ENCODE data around the gene LAMTOR2.

The LAMTOR2 gene

GRCh38 chr1:156104861-156105832 lies 50.6 kb downstream of the LAMTOR2 start:
- in situ Hi-C loops (cut with HindIII; ENCODE audit: low sequenced_read_pairs) = no loop called here
- no peak for DNase-seq (ENCODE audit: low read depth, low spot score)
- H3K4me3 ChIP-seq (ENCODE audit: low read depth, low read length) = no peak overlapping the region
- TF ChIP-seq CTCF (IDR thresholded peaks at IDR 0.05; ENCODE audit: low read depth, low read length) = no peak

GRCh38 chr1:156106624-156107488 lies 52.3 kb downstream of the LAMTOR2 start:
- no peak overlapping the region for H3K4me3 ChIP-seq (ENCODE audit: low read depth, low read length)
- no peak for TF ChIP-seq CTCF (IDR thresholded peaks at IDR 0.05; ENCODE audit: low read depth, low read length)
- DNase-seq (ENCODE audit: low read depth, low spot score) = no peak
- in situ Hi-C loops (cut with HindIII; ENCODE audit: low sequenced_read_pairs) = no loop called here

- in situ Hi-C loops (cut with HindIII; ENCODE audit: low sequenced_read_pairs) = no loop called here
Measured at GRCh38 chr1:156108057-156108456, 53.5 kb downstream of the LAMTOR2 start.

More at GRCh38 chr1:156108057-156108456, 53.5 kb downstream of the LAMTOR2 start:
- no peak for TF ChIP-seq CTCF (IDR thresholded peaks at IDR 0.05; ENCODE audit: low read depth, low read length)
- no peak for DNase-seq (ENCODE audit: low read depth, low spot score)
- H3K4me3 ChIP-seq (ENCODE audit: low read depth, low read length) = no peak overlapping the region
